HG03439 (cell line): ENCODE measurements around the gene ANTXR1.

Experiments used
- ATAC-seq: cut with Tn5 transposase; IDR thresholded peaks from one replicate; pipeline ENCODE4 v1.9.1; 2021; ENCODE audit warnings: mild to moderate bottlenecking, moderate library complexity; ENCODE audit not compliant: unreplicated experiment

The ANTXR1 gene

DNA sequence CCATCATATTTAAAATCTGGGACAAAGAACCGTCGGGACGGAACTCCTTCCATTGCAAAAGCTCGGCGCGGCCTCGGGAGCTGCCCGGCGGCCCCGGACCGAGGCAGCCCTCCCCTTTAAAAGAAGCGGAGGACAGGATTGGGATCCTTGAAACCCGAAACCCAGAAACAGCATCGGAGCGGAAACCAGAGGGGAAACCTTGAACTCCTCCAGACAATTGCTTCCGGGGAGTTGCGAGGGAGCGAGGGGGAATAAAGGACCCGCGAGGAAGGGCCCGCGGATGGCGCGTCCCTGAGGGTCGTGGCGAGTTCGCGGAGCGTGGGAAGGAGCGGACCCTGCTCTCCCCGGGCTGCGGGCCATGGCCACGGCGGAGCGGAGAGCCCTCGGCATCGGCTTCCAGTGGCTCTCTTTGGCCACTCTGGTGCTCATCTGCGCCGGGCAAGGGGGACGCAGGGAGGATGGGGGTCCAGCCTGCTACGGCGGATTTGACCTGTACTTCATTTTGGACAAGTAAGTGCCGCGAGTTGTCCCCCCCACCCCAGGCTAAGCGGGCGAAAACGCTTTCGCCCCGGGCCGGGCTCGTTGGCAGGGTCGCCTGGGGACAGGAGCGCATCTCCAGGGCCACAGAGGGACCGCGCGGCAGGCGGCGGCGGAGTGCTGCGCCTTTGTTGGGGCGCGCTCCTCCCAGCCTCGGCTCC, at the start of gene ANTXR1:
ANTXR1 (plus strand) TSS at position 38 of the 698 bp plus-strand sequence; CDS start at position 359, 321 bp downstream.
- no peak for ATAC-seq

DNA sequence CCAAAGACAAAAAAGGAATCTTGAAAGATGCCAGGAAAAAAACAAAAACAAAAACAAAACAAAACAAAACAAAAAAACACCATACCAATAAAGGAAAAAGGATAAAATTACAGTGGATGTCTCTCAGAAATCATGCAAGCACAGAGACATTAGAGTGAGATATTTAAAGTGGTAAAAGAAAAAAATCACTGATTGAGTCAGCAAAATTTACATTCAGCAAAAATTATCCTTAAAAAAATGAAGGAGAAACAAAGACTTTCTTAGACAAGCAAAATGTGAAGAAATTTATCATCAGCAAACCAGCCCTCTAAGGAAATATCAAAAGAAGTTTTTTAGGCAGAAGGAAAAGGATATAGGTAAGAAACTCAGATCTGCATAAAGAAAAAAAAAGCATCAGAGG, 48.7 kb upstream of the ANTXR1 start:
- no peak for ATAC-seq

DNA sequence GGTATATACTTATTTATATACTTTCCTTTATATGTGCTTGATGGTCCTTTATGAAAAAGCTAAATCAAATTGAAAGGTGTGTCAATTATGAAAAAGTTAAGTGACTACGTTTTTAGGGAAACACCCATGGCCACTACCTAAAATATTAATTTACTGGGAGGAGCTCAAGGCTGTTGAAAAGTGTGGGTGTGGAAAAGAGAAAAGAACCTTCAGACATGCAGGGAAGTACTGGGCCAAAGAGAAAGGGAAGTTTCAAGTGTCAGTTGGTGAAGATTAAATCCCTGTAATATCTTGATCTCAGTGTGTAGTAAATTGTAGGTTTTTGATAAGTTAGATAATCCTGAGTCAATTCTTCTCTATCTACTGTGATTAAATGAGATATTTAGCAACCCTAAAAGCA, 44.8 kb upstream of the ANTXR1 start:
- no peak for ATAC-seq

DNA sequence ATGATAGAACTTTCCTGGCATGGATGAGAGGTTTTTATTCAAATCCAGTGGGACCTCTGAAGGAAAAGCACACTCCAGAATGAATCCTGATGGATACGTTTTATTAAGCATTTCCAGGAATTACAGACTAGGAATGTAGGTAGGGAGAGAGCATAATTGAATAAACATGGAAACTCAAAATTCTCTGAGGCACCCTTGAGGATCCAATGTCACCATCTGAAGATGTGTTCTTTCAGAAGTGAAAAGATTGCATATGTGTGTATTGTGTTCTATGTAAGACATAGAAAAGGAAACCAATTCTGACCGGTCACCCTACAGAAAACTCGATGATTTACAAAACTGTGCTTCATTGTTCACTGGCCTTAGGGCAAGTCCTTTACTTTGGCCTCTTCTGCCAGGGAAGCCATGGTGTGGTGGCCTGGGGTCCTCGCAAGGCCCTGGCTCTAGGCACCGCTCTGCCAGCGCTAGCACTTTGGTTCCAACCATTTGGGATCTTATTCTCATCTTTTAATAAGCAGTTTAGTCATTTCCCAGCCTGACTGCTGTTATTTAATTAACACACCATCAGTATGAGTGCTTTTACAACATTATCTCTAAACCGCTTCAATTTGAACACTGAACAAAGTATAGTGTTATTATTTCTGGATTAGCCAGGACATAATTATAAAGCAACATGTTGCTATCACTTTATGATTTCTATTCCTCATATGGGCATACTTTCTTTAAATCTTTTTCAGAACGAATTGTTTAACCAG, 43.1 kb upstream of the ANTXR1 start:
- no peak for ATAC-seq

DNA sequence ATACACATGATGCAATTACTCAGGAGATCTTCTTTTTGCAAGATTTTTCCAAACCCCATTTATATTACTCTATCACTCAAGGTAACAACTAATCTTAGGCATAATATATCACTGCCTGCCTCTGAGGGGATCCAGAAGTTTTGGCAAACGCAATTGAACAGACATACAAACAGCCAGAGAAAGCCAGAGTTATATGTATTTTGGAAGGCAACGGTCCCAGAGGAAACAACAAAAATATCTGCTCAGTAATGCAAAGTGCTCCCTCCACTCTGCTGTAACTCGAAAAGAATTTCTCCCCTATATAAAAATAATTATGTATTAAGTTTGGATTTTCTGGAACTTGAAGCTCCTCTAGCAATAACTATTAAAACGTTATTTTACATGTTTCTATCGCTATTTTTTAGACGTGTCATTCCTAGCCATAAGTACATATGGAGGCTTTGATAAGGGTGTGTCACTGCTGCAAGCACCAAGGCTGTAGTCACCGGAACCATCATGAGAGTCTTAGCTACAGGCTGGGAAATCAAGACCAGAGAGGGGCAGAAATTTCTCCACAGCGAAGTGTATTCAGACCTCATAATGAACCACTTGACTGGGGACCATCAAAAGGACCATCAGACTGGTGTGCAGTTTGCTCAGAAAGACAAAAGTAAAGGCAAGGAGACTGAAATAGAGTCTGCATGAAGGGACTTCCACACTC, 42.3 kb upstream of the ANTXR1 start:
- no peak for ATAC-seq

DNA sequence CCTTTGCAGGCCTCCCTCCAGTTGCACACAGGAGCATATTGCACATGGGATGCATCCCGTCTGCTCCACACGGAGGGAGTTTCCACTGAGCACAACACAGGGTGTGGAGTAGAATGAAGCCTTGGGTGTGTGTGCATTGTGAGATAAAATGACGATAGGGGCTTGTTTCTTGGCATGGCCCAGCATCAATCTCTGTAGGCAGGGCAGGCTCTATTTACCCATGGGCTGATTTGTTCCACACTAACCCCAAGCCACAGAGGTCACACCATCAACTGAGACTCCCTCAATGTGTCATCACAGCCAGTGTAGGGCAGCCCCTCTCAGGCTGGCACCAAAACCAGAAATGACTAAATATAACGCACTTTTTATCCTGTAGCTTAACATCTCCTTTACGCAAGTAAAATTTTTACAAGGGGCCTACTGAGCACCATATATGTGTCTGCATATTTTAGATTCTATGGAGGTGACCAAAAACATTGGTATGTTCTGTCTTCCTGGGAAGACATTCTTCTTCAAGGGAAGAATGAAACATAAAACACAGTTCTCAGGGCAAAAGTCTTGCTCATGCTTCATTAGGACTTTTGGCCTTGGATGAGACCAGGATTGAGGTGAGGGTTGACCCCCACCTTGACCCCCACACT, 41.3 kb upstream of the ANTXR1 start:
- ATAC-seq = no peak

DNA sequence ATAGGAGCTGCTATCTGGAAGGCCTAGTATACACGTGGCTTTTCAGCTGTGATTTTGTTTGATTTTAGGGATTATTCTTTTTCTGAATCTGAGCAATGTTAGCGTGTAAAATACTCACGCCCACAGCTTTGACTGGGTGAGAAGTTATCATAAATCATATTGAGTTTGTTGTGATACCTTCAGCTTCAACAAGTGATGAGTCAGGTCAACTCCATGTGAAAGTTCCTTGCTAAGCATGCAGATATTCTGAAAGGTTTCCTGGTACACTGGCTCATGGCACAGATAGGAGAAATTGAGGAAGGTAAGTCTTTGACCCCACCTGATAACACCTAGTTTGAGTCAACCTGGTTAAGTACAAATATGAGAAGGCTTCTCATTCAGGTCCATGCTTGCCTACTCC, 38.7 kb upstream of the ANTXR1 start, which contains the start of gene GKN1:
GKN1 (plus strand) TSS at position 386 of the 400 bp plus-strand sequence. CDS start 42 bp downstream, outside the sequence.
- no peak for ATAC-seq

DNA sequence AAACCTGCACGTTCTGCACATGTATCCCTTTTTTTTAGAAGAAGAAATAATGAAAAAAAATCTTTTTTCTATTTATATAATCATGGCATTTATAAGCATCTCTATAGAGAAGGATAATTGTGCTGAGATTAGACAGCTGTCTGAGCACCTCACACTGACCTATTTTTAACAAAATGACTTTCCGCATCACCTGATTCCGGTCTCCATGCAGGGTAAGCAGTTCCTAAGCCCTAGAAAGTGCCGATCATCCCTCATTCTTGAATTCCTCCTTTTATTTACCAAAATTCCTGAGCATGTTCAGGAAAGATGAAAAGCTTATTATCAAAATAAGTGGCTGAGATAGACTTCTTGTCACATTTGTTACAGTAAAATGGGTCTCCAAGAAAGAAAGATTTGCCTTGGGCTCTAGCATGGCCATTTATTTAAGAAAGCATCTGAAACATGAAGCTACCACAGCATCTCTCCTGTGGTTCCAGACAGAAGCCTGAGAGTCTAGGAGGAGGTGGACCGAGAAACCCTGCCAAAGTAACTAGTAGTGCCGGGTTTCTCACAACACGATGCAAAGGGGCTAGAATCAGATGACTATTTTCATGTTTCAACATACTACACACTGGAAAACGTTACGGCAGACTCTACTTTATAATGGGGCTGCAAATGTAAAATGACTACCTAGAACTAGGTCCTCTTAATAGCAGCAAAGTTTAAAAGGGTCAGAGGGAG, 37.9 kb upstream of the ANTXR1 start:
- no peak for ATAC-seq

DNA sequence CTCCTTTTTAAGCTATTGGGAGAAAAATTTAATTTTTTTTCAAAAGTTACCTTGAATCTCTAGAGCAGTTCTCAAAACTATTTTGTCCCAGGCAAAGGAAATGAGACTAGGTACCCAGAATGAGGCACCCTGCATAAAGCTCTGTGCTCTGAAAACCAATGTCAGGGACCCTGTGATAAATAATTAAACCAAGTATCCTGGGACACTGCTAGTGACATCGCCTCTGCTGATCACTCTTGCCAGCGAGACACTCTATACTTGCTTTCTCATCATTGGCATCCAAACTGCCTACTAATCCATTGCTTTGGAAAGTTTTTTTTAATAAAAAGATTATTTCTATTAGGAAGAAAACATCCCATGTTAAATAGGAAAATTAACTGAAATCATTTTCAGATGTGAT, 37.1 kb upstream of the ANTXR1 start:
- no peak for ATAC-seq

DNA sequence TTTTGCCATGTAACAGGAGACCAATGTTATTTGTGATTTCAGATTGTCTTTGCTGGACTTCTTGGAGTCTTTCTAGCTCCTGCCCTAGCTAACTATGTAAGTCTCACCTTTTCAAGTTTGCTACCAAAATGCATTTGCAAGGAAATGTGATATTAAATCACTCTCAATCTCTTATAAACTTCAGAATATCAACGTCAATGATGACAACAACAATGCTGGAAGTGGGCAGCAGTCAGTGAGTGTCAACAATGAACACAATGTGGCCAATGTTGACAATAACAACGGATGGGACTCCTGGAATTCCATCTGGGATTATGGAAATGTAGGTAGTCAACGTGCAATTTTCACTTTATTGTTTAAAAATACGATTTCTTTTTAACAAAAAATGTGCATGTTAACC, 35.5 kb upstream of the ANTXR1 start:
- ATAC-seq = no peak

DNA sequence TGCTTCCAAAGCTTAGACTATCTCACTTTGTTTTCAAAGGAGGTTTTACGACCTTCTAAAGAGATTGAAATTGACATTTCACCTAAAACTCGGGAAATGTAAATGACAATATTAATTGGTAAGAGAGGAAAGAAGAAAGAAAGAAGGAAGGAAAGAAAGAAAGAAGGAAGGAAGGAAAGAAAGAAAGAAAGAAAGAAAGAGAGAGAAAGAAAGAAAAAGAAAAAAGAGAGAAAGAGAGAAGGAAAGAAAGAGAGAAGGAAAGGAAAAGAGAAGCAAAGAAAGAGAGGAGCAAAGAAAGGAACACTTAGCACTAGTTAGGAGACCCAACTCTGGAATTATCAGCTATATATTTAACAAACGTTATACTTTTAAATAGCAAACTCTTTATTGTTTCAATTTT, 34.9 kb upstream of the ANTXR1 start:
- no peak for ATAC-seq

DNA sequence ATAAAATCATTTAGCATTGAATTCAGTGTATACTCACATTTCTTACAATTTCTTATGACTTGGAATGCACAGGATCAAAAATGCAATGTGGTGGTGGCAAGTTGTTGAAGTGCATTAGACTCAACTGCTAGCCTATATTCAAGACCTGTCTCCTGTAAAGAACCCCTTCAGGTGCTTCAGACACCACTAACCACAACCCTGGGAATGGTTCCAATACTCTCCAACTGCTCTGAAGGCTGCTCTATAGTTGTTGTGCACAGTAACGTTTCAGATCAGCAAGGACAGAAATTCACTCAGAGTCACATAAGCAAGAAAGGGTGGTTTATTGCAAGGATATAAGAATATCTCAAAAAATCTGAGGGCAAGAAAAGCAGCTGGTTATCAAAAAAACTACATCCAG, 32.0 kb upstream of the ANTXR1 start:
- ATAC-seq = no peak

DNA sequence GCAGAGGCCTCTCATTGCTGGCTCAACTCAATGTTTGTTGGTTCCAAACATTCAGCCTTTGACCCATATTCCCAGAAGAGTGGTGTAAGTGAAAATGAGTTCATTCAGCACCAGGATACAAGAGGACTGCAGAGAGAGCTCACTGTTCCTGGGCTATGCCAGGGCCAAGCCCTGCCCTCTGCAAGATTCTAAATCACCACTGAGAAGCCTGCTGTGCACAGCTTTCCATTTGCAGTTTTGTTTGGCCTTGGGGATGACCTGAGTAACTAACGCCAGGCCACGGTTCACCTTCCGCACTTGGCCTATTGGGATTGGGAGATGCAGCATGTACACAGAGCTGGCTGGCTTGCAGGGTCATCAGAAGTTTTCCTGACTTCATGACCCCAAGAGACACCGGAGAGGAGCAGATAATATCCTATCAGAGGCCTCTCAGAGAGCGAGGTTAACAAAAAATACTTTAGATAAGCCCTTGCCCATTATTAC, 25.9 kb upstream of the ANTXR1 start:
- no peak for ATAC-seq

DNA sequence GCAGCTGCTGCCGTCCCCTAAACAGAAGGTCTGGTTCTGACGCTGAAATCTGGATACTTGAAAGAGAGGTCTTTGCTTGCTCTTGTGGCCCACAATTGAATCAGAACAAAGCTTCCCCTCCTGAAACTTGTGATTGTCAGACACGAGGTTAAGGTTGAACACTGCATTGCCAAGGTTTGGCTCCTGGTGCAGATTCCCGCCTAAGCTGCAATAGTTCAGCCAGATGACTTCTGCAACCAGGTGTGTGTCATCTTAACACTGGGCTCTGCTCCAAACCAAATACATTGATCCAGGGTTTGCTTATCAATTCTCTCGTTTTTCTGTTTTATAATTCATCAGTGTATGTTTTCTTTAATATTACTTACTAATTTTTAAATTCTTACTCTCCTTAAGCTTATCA, 23.9 kb upstream of the ANTXR1 start:
- no peak for ATAC-seq

DNA sequence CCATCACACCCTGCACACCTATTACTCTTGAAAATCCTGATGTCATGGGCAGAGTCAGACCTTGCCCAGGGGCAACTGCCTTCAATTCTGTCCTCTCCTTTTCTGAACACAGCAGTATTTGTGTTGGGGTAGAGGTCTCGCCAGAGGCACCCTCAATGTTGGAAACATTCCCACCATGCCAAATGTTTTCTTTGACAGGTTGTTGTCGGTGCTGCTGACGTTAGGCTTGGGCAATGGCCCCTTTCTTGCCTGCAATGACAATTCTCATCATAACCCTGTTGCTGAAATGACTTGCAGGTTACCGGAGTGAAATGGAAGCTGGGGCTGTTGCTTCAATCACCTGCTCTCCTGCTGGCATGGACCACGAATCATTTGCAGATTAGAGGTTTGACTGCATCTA, 20.6 kb upstream of the ANTXR1 start:
- no peak for ATAC-seq

DNA sequence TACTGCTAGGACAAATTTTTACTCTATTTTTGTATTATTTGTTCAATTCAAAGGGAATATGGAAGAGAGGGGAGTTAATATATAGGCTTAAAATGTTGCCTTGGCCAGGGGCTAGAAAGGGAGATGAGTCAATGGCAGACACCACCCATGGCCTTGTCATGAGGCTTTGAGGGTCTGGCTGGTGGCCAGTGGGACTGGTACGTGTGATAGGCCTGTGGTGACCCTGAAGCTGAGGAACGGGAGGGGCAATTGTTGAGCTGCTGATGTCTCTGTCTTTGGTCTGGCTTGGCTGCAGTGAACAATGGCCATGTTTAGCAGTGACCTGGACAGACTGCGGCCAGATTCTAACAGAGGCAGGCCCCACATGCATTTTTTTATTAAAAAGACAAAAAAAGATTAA, 20.0 kb upstream of the ANTXR1 start:
- ATAC-seq = no peak

DNA sequence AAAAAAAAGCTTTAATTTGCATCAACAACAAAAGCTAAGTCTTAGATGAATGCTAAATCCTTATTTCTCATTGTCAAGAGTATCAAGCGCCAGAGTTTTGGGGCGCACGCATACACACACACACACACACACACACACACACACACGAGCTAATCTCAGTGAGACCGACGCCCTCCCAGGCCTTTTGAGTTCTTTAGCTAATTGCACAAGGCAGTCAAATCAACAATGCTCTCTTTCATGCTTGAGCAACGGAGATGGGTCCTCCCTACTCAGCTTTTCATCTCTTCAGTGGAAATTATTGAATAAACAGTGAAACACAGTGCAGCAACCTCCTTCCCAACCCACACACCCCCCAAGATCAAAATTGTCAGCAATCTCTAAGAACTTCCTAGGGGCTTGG, 19.3 kb upstream of the ANTXR1 start:
- ATAC-seq = no peak

DNA sequence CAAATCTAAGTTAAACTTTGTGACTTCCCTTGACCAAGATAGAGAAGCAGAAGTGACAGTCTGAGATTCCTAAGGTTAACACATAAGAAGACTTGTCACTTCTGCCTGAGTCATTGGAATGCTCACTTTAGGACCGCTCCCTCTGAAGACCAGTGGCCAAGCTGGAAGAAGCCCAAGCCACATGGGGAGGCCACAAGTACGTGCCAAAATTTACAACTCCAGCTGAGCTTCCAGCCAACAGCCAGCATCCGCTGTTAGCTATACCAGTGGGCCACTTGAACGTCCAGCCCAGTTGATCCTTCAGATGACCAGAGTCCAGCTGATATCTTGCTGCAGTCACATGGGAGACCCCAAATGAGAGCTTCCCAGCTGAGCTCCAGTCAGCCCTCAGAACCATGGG, 18.1 kb upstream of the ANTXR1 start:
- ATAC-seq = no peak

DNA sequence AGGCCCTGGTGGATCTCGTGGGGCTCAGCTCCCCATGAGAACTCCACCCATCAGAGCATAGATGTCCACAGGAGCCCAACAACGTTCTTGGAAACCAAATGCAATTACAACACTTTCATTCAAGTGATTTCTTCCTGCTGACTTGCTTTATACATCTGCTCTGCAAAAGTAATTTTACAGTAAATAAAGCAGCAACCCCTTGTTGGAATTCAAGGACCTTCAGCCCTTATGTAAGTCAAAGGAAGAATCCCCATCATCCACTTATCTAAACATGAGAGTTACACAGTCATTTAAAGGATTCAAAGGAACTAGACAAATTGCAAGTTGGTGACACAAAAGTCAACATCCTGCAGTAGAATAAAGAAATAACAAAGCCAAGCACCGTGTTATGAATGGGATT, 17.1 kb upstream of the ANTXR1 start:
- ATAC-seq = no peak

DNA sequence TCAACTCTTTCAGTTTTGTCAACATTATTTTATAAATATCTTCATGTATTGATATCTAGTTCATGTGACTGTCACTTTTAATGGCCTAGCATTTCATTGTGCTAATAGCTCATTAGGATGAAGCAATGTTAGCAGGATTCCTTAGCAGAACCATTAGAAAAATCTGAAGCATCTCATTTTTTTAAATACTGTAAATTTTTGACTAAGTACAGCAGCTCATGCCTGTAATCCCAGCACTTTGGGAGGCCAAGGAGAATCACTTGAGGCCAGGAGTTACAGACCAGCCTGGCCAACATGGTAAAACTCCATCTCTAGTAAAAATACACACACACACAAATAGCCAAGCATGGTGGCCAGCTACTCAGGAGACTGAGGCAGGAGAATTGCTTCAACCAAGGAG, 15.6 kb upstream of the ANTXR1 start:
- ATAC-seq = no peak

DNA sequence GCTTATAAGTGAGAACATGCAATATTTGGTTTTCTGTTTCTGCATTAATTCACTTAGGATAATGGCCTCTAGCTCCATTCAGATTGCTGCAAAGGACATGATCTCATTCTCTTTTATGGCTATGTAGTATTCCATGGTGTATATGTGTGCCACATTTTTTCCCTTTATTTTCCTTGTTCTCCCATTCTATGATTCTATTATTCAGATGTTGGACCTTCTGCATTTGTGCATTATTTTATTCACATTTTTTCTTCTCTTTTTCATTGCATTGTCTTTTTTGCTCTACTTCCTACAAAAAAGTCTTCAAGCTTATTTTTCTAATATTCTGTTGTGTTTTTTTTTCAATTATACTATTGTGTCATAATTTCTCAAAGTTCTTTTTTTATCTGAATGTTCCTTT, 11.1 kb upstream of the ANTXR1 start:
- ATAC-seq = no peak
